Measurements from ENCODE around the gene EHF.

GRCh38 chr11:34625576-34625975 is 4.7 kb downstream of the EHF start:
- TF ChIP-seq EZH2 (IDR thresholded peaks at IDR 0.05; ENCODE audit: insufficient read depth, poor library complexity, severe bottlenecking) (no peak), EZH2phosphoT487 (IDR thresholded peaks at IDR 0.05; ENCODE audit: insufficient read depth, low read depth) (no peak)
